Measurements from ENCODE around the gene RPL35A. TPM values are rescaled to one million over a fixed set of nuclear protein-coding genes. Genes with fewer than 3 reads are reported as not detected.

Gene RPL35A
- total RNA-seq, 4 donors from 2014 or later = 527 to 724 (median 570) TPM

Small RNA genes within 50 kb of the gene (small RNA-seq; reads per million reads assigned to genes)
- 0 reads per million in 3 donors for gene RNU6-621P

Other genes with a start within 250 kb of the RPL35A start
- 10 to 100 TPM; 45.7 to 76.7 (median 69.8) TPM for gene RUBCN, start 213.3 kb upstream of the RPL35A start, total RNA-seq
- 100 to 1,000 TPM in 2 of 4 donors, 10 to 100 TPM in 2; 57.7 to 111 (median 85.6) TPM for gene FYTTD1, start 200.3 kb upstream of the RPL35A start, total RNA-seq
- gene LRCH3, start 158.9 kb upstream of the RPL35A start, total RNA-seq = 100 to 1,000 TPM in 1 of 4 donors, 10 to 100 TPM in 3; 34.6 to 160 (median 55.2) TPM
- gene LMLN, start 10.0 kb downstream of the RPL35A start, total RNA-seq = 1 to 10 TPM; 4.1 to 5.5 (median 4.6) TPM